ENCODE measurements around the gene THSD8.
A peak's percentile ranks its signal among the peaks of the same experiment; 100 is the strongest.

The THSD8 gene

DNA sequence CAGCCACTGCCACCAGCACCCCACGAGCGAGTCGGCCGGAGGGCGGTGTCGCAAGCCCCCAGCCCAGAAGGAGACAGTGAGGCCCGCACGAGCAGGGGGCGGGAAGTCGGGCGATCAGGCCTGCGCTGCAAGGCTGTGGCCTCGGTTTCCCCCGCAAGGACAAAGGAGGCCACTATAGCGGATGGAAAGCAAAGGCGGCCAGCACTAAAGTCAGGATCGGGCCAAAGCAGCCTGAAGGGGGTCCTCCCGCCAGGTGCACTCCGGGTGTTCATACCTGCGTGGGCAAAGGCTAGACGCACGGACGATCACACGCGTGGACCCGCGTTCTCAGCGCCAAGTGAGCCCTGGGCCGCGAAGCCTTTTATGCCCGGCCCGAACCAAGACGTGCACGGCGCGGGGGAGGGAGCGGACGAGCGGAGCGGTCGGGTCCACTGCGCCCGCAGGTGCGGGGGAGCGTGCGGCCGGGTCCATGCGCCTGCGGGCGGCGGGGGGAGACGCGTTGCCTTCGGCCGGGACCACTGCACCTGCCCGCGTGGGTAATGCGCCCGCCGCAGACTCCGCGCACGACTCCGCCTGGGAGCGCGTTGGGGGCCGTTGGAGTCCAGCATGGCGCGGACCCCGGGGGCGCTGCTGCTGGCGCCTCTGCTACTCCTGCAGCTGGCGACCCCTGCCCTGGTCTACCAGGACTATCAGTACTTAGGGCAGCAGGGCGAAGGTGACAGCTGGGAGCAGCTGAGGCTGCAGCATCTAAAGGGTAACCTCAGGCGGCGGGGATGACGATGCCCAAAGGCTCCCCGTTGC lies at the start of gene THSD8, which contains the start of gene PRDX2:
Gene THSD8 (plus strand): TSS at position 604 of the 801 bp plus-strand sequence. CDS start 3 bp downstream, at position 607.
Gene PRDX2 (minus strand): TSS at position 335 of the 801 bp plus-strand sequence. CDS start 539 bp downstream, outside the sequence.
- DNase-seq = peak; percentile 27

DNA sequence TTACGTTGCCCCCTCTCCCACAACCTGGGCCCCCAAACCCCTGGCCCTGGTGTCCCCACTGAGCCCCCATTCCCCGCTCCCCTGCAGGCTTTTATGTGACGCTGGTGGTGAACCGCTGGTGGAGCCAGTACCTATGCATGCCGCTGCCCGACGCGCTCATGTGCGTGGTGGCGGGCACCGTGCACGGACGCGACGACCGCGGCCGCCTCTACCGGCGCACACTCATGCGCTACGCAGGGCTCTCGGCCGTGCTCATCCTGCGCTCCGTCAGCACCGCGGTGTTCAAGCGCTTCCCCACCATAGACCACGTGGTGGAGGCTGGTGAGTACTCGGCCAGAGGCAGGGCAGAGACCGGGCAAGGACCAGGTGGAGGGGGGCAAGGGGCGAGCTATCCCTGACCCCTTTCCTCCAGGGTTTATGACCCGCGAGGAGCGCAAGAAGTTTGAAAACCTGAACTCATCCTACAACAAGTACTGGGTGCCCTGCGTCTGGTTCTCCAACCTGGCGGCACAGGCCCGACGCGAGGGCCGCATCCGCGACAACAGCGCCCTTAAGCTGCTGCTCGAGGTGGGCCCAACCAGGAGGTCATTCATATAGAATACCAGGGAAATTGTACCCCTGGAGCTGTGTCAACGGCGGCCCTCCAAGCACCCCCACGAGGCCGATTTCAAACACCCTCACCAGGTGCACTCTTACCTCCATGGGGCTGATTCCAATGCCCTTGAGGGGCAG lies 47.2 kb upstream of the THSD8 start:
- DNase-seq = no peak

DNA sequence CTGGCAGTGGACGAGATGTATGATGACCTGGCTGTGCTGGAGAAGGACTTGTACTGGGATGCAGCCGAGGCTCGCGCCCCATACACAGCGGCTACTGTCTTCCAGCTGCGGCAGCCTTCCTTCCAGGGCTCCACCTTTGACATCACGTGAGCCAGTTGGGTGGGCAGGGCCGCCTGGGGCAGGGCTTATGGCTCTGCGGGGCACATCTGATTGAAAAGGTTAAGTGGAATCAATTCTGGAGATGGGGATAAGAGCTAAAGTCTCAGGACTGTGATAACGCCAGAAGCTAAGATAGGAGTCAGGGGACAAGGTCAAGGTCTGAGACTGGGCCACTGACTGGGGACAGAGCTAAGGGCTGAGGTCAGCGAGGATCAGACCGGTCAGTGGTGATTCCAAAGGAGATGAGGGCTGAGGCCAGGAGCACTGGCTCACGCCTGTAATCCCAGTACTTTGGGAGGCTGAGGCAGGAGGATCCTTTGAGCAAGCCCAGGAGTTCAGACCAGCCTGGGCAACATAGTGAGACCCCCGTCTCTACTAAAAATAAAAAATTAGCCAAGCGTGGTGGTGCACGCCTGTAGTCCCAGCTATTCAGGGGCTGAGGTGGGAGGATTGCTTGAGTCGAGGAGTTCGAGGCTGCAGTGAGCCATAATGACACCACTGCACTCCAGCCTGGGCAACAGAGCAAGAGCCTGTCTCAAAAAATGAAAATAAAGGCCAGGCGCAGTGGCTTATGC lies 45.6 kb upstream of the THSD8 start:
- DNase-seq = no peak

DNA sequence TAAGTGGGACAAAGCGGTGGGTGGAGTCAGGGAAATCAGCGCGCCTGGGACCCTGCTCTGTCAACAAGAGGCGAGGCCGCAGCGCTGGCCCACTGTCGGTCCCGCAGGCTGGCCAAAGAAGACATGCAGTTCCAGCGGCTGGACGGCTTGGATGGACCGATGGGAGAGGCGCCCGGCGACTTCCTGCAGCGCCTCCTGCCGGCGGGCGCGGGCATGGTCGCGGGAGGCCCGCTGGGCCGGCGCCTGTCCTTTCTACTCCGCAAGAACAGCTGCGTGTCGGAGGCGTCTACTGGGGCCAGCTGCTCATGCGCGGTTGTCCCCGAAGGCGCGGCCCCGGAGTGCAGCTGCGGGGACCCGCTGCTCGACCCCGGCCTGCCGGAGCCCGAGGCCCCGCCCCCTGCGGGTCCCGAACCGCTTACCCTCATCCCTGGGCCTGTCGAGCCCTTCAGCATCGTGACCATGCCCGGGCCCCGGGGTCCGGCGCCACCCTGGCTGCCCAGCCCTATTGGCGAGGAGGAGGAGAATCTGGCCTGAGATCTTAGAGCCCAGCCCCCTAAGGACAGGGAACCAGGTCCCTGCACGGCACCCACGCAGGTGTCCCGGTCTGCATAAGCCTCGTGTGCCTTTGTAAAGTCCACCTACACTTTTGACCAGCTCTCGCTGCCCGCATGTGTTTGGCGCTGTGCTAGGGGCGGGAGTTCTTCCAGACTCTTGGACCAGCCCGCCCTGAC lies 44.2 kb upstream of the THSD8 start:
- peak; percentile 38 for DNase-seq

DNA sequence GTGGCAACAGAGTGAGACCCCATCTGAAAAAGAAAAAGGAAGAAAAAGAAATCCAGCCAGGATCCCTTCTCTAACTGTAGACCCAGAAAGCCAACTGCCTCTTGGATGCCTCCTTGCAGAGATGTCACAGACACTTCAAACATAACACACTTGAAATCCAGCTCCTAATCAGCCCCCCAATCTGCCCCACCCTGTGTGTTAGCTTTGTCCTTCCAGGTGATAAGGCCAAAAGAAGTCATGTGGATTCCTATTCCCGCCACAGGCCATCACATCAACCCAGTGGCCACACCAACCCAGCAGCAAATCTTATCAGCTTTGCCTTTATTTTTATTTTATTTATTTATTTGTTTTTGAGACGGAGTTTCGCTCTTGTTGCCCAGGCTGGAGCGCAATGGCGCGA lies 42.2 kb upstream of the THSD8 start:
- DNase-seq = no peak

DNA sequence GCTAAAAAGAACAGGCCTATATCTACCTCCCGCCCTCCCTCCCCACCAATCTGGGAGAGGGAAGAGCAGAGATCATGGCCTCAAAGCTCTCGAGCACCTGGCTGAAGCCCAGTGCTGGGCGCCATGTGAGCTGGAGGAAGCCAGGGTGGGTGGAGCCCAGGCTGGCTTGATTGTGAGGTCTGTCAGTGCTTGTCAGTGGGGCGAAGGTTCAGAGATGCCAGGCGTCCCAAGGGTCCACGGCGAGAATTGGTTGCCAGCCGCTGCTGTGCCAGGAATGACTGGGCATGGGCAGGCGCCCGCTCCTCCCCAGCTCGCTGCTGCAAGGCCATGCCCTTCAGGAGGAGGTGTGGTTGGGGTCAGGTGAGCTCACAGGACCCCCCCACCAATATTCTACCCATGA lies 38.8 kb upstream of the THSD8 start:
- no peak for DNase-seq

DNA sequence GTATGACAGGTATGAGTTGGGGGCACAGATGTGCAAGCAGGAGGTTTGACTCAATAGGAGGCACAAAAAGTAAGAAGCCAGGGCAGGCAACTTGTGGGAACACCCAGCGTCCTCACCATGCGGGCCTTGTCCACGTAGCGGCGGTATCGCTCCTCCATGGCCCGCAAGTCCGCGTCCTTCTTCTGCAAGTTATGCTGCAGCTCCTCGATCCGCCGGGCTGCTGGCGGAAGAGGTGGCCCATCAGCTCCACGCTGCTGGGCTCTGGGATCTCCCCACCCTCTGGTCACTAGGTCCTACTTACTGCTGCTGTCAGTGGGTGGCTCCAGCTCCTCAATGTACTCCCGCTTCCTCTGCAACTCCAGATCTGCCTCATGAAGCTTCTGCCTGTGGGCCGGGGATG lies 37.2 kb upstream of the THSD8 start:
- DNase-seq = no peak

DNA sequence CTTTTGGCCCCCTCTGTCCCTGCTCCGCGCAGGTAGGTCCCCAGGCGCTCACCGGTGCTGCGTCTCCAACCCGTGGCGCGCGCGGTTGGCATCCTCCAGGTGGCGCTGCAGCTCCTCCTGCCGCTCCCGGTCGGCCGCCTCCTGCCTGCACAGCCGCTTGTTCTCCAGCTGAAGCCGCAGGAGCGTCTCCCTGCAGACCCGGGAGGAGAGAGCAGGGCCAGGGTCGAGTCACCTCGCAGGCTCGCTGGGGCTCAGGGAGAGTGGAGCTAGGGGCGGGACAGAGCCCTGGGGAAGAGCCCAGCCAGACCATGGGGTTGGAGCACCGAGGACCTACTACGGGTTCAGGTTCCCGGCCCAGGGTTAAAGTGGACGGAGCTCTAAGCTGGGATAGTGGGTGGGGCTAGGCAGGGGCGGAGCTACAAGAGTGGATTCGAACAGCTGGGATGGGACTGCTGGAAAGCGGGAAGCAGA lies 35.8 kb upstream of the THSD8 start:
- peak; percentile 27 for DNase-seq

DNA sequence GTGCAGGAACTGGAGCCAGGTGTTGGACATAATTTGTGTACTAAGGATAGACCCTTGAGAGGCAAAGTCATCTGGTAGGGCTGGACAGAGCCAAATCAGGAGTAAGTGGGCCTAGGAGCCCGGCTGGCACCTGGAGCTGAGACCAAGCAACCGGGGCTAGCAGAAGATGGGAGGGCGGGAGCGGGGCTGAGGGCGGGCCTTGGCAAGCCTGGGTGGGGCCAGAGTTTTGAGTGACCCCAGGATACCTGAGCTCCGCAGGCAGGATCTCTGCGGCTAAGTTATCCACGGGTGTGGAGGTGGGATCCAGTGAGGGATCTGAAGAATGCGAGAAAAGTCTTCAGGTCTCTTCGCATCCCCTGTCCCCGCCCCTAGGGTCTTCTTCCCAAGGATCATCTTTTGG lies 34.7 kb upstream of the THSD8 start:
- no peak for DNase-seq

DNA sequence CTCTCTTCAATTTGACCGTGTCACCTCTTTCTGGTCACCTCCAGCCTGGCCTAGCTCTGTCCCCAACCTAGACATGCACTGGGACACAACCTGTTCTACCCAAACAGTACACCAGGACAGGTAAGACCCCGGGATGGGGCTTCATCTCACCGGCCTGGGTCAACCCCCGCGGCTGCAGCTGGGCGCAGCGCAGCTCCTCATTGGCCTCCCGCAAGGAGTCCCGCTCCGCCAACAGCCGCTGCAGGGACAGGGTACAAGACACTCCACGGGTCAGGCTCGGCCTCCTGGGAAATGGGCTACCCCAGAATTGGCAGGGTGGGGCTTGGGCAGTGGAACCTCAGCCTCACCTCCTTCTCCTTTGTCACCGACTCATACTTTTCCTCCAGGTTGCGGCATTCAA lies 34.2 kb upstream of the THSD8 start:
- DNase-seq = no peak

DNA sequence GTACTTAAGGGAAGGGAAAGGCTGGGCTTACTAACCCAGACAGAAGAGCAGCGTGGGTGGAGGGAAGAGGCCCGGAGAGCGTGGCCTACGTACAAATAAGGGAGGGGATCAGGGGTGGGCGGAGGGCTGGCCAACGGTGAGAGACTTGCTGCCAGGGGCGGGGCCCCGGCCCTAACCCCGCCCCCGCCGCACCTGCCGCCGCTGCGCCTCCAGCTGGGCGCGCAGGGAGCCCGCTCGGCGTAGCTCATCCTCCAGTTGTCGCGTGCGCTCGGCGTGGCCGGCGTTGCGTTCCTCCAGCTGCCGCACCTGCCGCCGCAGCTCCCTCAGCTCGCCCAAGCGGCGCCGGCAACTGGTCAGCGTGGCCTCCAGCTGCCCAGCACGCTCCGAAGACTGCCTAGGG lies 32.2 kb upstream of the THSD8 start:
- DNase-seq = no peak

DNA sequence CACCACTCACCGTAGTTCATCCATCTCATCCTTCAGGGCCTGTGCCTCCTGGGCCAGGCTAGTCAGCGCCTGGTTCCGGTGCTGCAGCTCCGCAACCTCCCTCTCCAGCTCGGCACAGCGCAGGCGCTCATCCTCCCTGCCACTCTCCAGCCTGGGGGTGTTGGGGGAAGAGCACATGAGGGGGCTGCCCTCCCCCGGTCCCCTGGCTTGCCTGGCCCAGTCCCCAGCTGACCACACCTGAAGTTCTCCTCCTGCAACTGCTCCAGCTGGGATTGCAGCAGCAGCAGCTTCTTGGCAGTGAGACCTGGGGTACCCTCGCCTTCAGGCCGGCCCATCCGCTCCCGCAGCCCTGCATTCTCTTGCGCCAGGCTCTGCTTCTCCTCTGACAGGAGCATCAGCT lies 30.9 kb upstream of the THSD8 start:
- no peak for DNase-seq

DNA sequence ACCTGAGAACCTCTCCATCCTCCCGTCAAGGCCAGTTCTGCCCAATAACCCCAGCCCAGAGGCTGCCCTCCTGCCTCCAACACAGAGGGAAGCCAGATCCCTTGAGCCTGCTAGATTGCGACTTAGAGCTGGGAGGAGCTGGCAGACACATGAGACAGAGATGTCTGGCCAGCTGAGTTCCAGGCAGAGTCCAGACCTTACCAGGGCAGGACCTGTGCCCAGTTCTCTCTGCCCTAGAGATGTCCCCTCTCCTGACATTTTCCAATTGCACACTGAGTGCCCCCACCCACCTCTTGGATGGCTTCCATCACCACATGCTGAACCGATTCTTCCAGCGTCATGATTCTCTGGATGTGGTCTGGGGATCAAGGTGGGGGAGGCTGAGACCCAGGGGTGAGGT lies 29.5 kb upstream of the THSD8 start:
- no peak for DNase-seq

DNA sequence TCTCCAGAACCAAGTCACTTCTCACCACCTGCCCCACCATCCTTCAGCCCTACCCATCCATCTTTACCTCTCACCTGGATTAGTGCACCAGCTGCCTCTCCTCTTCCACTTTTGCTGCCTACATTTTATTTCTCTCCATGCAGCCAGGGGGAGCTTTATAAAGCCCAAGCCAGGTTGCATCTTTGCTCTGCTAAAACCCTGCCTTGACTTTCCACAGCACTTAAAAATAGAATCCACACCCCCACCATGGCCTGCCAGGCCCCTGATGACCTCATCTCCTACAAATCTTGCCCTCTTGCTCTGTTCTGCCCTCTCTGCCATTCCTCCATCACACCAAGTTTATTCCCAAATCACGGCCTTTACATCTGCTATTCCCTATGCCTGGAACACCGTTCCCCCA lies 28.3 kb upstream of the THSD8 start:
- no peak for DNase-seq

DNA sequence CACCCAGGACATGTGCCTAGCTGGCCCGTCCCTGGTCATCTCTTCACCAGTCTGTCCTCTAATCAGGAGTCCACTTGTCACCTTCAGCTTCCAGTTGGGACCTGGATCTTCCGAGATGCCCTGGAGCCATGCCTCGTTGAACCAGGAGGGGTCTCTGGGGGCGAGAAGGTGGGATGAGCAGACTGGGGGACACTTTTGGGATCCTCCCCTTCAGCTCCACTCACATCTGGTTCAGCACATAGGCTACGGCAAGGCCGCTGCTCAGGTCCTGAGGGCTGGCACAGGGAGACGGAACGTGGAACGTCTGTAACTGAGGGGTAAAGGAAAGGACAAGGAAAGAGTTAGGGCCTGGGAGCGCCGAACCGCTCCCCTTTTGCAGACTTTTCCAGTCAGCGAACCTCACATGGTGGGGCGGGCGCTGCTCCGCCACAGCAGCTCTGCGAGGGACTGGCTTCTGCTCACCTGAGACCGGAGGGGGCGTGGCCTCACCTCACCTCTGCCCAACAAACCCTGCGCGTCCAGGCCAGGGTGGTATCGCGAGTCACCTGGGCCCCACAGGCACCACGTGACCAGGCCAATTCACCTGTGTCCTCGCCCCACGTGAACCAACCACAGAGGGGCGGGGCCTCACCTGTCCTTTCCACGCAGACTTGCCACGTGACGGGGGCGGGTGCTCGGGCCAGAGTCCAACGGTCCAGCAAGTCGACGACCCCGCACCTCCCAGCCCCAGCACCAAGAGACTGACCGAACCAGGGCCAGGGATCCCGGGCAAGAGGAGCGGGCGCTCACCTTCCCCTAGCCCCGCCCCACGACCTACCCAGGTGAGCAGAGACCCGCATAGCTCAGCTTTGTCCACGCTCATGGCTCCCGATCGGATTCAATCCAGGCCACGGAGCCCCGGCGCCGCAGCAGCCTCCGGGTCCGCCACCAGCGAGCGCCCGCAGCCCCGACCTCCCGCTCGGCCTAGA lies 27.0 kb upstream of the THSD8 start, which contains the start of gene HOOK2:
Gene HOOK2 (minus strand): TSS at position 965 of the 968 bp plus-strand sequence. CDS start 103 bp downstream, at position 862.
- no peak for DNase-seq

DNA sequence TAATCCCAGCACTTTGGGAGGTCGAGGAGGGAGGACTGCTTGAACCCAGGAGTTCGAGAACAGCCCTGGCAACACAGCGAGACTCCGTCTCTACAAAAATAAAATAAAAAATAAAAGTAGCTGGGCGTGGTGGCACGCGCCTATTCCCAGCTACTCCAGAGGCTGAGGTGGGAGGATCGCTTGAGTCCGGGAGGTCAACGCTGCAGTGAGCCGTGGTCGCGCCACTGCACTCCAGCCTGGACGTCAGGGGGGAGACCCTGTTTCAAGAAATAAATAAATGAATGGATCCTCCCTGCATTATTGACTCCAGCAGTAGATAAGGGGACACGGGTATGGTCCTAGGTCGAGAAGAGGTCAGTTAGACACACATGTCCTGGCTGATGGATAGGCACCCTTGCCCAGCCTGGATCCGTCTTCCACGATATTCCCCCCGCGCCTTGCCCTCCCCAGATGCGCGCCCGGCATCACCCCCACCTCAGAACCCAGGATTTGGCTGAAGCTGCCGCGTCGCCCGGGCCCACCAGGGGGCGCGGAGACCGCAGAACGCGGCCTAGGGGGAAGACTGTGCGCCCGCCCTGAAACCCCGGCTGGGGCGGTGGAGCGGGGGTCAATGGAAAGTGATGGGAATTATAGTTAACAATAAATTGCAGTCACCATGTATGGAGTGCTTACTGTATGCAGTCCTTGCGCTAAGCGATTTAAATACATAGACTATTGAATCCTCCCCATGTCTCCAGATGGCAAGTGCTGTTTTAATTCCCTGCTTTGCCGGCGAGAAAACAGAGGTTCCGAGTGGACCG lies 24.5 kb upstream of the THSD8 start:
- peak; percentile 69 for DNase-seq

DNA sequence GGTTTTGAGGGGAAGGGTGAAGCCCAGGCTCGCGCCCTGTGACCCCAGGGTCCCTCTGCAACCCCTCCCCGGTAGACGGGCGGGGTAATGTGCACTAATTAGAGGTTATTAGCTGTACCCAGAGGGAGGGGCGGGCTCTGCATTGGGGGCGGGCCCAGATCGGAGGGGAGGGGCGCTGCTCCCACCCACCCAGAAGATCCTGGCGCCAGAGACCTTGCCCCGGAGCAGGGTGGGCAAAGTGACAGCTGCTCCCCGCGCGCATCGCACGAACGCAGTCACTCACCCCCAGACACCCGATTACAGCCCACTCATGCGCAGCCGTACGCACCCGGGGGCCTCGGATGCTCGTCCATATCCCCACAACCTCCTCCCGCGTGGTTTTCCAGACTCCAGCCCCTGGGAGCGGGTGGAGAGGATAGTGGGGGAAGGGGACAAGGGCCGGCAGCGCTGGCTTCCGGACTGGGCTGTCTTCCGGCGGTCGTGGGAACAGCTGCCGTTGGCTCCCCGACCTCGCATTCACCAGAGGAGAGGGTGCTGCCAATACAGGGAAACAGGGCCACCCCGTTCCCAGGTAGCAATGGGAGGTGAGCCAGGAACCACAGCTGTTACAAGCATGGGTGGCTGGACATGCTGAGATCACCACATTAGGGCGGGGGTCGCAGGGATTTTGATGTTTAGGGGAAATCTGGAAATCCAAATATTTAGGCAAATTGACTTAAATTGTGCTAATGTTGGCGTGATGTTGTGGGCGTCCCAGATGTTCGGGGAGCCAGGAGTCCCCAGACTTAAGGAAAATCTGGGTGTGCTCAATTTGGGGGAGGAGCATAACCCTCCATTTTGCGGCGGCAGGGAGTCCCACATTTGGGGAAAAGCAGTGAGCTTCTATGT lies 23.6 kb upstream of the THSD8 start:
- peak; percentile 72 for DNase-seq

DNA sequence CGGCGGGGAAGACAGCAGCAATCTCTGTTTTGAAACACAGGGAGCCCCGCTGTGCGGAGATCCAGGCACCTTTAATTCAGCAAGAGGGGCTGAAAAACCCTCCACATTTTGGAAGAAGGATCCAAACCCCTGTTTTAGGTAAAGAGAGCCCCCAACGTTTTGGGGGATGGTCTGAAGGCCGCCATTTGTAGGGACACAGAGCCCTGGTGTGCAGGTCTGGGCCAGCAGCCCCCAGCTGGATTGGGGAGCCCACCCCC lies 23.0 kb upstream of the THSD8 start:
- no peak for DNase-seq

DNA sequence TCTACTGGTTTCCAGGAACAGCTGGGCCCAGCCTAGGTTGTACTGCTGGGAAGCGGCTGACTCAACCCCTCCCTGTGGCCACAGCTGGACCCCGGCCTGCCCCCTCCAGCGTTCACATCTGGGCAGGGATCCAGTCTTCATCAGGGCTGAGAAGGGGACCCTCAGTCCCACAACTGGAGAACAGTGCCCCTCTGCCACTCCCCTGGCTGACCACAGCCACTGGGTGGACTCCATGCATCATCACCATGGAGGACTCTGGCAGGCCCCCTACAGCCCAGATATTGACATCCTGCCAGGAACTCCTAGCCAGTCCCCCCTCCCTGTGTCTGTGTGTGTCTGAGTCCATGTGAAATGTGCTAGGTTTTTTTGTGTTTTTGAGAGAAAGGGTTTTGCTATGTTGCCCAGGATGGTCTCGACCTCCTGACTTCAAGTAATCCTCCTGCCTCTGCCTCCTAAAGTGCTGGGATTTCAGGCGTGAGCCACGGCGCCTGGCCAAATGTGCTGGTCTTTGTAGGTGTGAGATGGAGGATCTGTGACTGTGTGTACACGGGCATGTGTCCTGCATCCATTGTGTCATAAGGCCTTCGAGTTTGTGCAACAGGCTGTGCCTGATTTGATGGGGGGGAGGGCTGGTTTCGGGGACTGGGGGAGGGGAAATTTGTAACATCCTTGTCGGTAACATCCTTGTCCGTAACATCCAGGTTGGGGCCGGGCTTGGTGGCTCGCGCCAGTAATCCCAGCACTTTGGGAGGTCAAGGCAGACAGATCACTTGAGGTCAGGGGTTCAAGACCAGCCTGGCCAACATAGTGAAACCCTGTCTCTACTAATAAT lies 22.5 kb upstream of the THSD8 start:
- DNase-seq = peak; percentile 40

Measured in DMS 273 treated with DMSO at 0.1 percent for 48 hours (cell line).